GM12878 (cell line): ENCODE measurements around the gene BRAF.

Experiments used
- CTCF ChIP-seq, 3 experiments: IDR thresholded peaks in 2 of 3; conservative IDR thresholded peaks in 1 of 3; 2 replicates each; pipeline ENCODE4 v1.5.1; 2011; ENCODE audit warnings: low read depth in 3 of 3, low read length in 3 of 3, mild to moderate bottlenecking in 3 of 3, control low read depth in 2 of 3, moderate library complexity in 2 of 3, inconsistent platforms in 1 of 3, mixed read lengths in 1 of 3; ENCODE audit not compliant: control insufficient read depth in 2 of 3, insufficient read depth in 1 of 3; ENCODE audit errors: extremely low read depth in 1 of 3
- EP300 ChIP-seq, 2 experiments: fragments of 150-350 bp in 1 of 2; IDR thresholded peaks; 2 replicates each; pipeline ENCODE4 v1.6.1; 2011 to 2012; ENCODE audit warnings: low read depth in 2 of 2, low read length in 2 of 2, borderline replicate concordance in 1 of 2, improper control_type of control experiment in 1 of 2, inconsistent platforms in 1 of 2; ENCODE audit not compliant: control insufficient read depth in 1 of 2
- POLR2AphosphoS5 ChIP-seq: IDR thresholded peaks from 2 replicates; pipeline ENCODE4 v1.6.1; 2011; ENCODE audit warnings: mild to moderate bottlenecking, low read length, inconsistent platforms
- RAD21 ChIP-seq: IDR thresholded peaks from 2 replicates; pipeline ENCODE4 v1.6.1; 2011; ENCODE audit warnings: mild to moderate bottlenecking, low read depth, low read length, moderate library complexity; ENCODE audit not compliant: insufficient read depth
- RB1 ChIP-seq: fragments of 450-650 bp; formaldehyde crosslinking; IDR thresholded peaks from 2 replicates; pipeline ENCODE4 v1.6.1; 2017; ENCODE audit warnings: mild to moderate bottlenecking, borderline replicate concordance
- SP1 ChIP-seq: IDR thresholded peaks from one replicate; pipeline ENCODE4 v1.6.1; 2011; ENCODE audit warnings: low read depth, low read length
- ZBTB4 ChIP-seq: fragments of 450-650 bp; formaldehyde crosslinking; IDR thresholded peaks from 2 replicates; pipeline ENCODE4 v1.4.0; 2022; ENCODE audit warnings: mild to moderate bottlenecking, moderate library complexity

GRCh38 chr7:140674356-140674800 lies 250.4 kb downstream of the BRAF start:
- TF ChIP-seq EP300 (IDR thresholded peaks at IDR 0.05; ENCODE audit: borderline replicate concordance in 1 of 2, control insufficient read depth in 1 of 2, low read depth in 2 of 2, low read length in 2 of 2) (no peak), RB1 (no peak), CTCF (IDR thresholded peaks at IDR 0.05 in 2 of 3, conservative IDR thresholded peaks at IDR 0.05 in 1 of 3; ENCODE audit: control insufficient read depth in 2 of 3, extremely low read depth in 1 of 3, insufficient read depth in 1 of 3, low read depth in 3 of 3, low read length in 3 of 3) (no peak), POLR2AphosphoS5 (no peak), RAD21 (no peak), ZBTB4 (CRISPR knock-in tag) (no peak), SP1 (no peak)
